ENCODE measurements around the gene ALG14. TPM values are rescaled to one million over a fixed set of nuclear protein-coding genes. Genes with fewer than 3 reads are reported as not detected.

The ALG14 gene
- total RNA-seq, 1 donor = 4.7 TPM

- DNase-seq (ENCODE audit: low read depth) = peak; percentile 90
- no peak overlapping the region for H3K4me3 ChIP-seq (ENCODE audit: low read depth, low read length)
- no peak for TF ChIP-seq CTCF (IDR thresholded peaks at IDR 0.05; ENCODE audit: insufficient read depth, low read depth, low read length)
Observed at GRCh38 chr1:95012389-95012788, 60.4 kb downstream of the ALG14 start.

GRCh38 chr1:95010158-95010557 lies 62.6 kb downstream of the ALG14 start:
- no peak overlapping the region for H3K4me3 ChIP-seq (ENCODE audit: low read depth, low read length)
- no peak for DNase-seq (ENCODE audit: low read depth)
- TF ChIP-seq CTCF (IDR thresholded peaks at IDR 0.05; ENCODE audit: insufficient read depth, low read depth, low read length) = no peak

GRCh38 chr1:95007687-95008086 lies 65.1 kb downstream of the ALG14 start:
- H3K4me3 ChIP-seq (ENCODE audit: low read depth, low read length) = no peak overlapping the region
- TF ChIP-seq CTCF (IDR thresholded peaks at IDR 0.05; ENCODE audit: insufficient read depth, low read depth, low read length) = no peak
- DNase-seq (ENCODE audit: low read depth) = no peak

GRCh38 chr1:95006681-95007080 lies 66.1 kb downstream of the ALG14 start:
- DNase-seq (ENCODE audit: low read depth) = peak; percentile 90
- TF ChIP-seq CTCF (IDR thresholded peaks at IDR 0.05; ENCODE audit: insufficient read depth, low read depth, low read length) = no peak
- no peak overlapping the region for H3K4me3 ChIP-seq (ENCODE audit: low read depth, low read length)

GRCh38 chr1:95005584-95005983 lies 67.2 kb downstream of the ALG14 start:
- no peak for TF ChIP-seq CTCF (IDR thresholded peaks at IDR 0.05; ENCODE audit: insufficient read depth, low read depth, low read length)
- peak; percentile 59 for DNase-seq (ENCODE audit: low read depth)
- no peak overlapping the region for H3K4me3 ChIP-seq (ENCODE audit: low read depth, low read length)

GRCh38 chr1:95004013-95004412 lies 68.7 kb downstream of the ALG14 start:
- no peak for DNase-seq (ENCODE audit: low read depth)
- no peak for TF ChIP-seq CTCF (IDR thresholded peaks at IDR 0.05; ENCODE audit: insufficient read depth, low read depth, low read length)

GRCh38 chr1:95003433-95003738 lies 69.4 kb downstream of the ALG14 start:
- H3K4me3 ChIP-seq (ENCODE audit: low read depth, low read length) = no peak overlapping the region
- no peak for TF ChIP-seq CTCF (IDR thresholded peaks at IDR 0.05; ENCODE audit: insufficient read depth, low read depth, low read length)
- DNase-seq (ENCODE audit: low read depth) = no peak

More at GRCh38 chr1:95004013-95004412, 68.7 kb downstream of the ALG14 start:
- no peak overlapping the region for H3K4me3 ChIP-seq (ENCODE audit: low read depth, low read length)
